Activated CD4-positive, alpha-beta T cell treated with anti-CD3 and anti-CD28 coated beads, Interleukin-2, Interleukin-4, amounts not matched to agents 100 ng/mL and 50 ng/mL, durations not matched to agents 16 hours and 8 hours (primary cell): ENCODE data around the gene STX18.
"Not testable (repeated sequence)": the region's sequence is repeated elsewhere in the genome, so short reads cannot be mapped to it uniquely, and the experiment has no call there.

Source experiments
- DNase-seq: peaks from one replicate; pipeline ENCODE4 v3.0.0-alpha.2; 2020; ENCODE audit warnings: low spot score

Gene STX18

DNA sequence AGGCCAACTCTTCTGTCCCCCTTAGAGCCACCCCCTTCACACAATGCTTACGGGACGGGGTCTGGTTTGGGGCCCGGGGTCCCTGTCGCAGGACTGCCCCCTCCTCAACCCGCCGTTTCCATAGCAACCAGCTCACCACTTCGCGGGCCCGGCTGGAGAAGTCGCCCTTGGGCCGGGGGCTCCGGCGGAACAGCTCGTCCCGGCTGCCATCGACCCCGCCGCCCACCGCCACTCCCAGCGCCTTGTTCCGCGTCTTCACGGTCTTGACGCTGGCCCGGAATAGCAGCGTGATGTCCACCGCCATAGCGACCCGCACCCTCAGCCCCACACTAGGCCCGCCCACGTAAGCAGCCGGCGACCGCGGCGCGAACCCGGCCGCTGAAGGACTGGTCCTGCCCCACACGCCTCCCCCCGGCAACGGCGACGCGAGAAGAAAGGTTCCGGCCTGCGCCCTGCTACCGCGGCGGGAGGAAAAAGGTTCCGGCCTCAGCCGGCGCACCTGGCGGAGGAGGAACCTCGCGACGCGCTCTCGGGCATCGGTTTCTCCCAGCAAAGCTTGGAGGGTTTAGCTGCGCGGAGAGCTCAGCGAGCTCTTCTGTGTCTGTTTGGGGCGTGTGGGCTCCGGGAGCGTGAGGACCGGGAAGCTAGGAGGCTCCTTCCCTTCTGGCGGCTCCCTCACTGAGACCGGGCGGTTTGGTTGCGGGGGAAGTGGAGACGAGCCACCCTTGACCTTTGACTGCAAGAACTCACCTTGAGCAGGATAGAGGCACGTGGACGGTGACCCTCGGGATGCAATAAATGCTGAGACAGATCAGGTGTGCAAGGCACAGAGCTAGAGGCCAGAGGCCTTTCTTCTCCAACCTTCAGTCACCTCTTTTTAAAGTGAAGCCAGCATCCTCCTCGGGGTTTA, at the start of gene STX18:
TSS of gene STX18 (minus strand) at position 388 of the 910 bp plus-strand sequence. CDS start at position 304, 84 bp downstream.
- DNase-seq, result peak; percentile 87

GRCh38 chr4:4591071-4591470, 49.2 kb upstream of the STX18 start:
- DNase-seq, result no peak

- DNase-seq, result no peak
These were observed 48.7 kb upstream of the STX18 start for GRCh38 chr4:4590546-4590945.

GRCh38 chr4:4585012-4585670, 43.3 kb upstream of the STX18 start:
- DNase-seq, result no peak

- no peak for DNase-seq
These were observed 41.8 kb upstream of the STX18 start for GRCh38 chr4:4583606-4584005.

DNA sequence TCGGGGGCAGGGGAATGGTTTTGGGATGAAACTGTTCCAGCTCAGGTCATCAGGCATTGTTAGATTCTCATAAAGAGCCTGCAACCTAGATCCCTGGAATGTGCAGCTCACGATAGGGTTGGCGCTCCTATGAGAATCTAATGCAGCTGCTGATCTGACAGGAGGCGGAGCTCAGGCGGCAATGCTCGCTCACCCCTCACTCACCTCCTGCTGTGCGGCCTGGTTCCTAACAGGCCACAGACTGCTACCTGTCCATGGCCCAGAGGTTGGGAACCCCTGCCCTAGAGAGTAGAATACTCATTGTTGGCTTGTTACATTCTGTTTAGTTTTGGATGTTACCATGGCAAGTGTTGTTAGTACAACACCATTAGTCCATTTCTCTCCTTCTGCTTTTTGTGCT, 40.8 kb upstream of the STX18 start:
- no peak for DNase-seq

- DNase-seq, result no peak
These were observed 38.6 kb upstream of the STX18 start for GRCh38 chr4:4580494-4580893.

- DNase-seq, result no peak
These were observed 37.1 kb upstream of the STX18 start for GRCh38 chr4:4578981-4579380.

- no peak for DNase-seq
These were observed 35.6 kb upstream of the STX18 start for GRCh38 chr4:4577359-4577875.

DNA sequence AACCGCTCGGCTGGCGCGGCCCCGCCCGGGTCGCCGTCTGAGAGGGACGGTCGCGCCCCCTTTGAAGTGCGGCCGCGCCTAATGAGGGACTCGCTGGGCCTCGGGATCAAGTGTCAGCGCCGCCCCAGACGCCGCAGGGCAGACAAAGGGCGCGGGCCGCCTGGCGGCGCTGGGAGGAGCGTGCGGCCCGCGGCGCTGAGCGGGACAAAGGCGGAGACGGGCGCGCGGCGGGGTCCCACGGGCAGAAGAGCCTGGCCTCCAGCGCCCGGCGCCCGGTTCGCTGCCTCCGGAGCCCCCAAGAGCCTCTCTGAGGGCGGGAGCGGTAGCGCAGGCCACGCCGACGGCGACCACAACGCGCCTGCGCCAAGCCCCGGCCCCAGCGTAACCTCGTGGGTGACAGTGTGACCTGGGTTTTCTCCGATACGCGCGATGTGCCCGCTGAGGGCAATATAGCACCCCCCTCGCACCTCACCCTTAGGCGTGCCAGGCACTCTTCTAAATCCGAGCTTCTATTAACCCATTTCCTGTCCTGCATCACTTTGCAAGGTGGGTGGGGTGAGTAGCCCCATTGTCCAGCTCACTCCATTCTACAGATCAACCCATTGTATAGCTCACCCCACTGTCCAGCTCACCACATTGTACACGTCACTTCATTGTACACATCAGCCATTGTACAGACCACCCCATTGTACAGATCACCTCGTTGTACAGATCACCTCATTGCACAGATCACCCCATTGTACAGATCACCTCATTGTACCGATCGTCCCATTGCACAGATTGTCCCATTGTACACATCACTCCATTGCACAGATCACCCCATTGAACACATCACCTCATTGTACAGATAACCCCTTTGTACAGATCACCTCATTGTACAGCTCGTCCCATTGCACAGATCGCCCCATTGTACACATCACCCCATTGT, 33.7 kb upstream of the STX18 start:
- DNase-seq, result peak; percentile 54

- DNase-seq, result peak; percentile 28
These were observed 32.9 kb upstream of the STX18 start for GRCh38 chr4:4574792-4575191.

DNA sequence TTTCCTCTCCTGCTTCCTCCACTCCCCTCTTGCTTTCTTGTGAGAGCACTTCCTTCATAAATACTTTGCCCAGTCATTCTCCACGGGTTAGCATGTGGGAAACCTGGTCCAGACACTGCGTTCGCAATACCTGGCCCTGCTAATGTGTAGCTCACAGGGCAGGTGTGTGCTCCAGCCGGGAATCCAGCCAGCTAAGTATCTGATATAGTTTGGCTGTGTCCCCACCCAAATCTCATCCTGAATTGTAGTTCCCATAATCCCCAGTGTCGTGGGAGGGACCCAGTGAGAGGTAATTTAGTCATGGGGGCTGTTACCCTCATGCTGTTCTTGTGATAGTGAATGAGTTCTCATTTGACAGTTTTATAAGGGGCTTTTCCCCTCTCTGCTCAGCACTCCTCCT, 32.2 kb upstream of the STX18 start:
- DNase-seq, result no peak

DNA sequence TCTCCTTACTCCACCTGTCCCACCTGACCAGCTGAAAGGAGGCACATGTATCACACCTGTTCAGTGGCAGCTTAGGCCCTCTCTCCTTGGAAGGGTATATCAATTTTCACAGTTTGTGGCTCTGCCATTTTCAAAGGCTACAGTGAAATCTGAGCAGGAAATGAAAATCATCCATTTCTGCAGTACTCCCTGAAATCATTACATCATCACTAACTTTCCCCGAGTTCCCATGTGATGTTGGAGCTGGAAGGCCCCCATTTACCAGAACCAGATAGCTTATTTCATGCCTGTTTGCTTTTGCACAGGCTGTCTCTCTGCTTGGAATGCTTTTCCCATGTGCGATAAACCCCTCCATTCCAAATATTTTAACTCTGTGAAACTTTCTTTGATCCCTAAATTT, 31.0 kb upstream of the STX18 start:
- DNase-seq, result no peak

- DNase-seq, result not testable (repeated sequence)
These were observed 28.0 kb upstream of the STX18 start for GRCh38 chr4:4569861-4570260.

- no peak for DNase-seq
These were observed 27.1 kb upstream of the STX18 start for GRCh38 chr4:4568806-4569427.

DNA sequence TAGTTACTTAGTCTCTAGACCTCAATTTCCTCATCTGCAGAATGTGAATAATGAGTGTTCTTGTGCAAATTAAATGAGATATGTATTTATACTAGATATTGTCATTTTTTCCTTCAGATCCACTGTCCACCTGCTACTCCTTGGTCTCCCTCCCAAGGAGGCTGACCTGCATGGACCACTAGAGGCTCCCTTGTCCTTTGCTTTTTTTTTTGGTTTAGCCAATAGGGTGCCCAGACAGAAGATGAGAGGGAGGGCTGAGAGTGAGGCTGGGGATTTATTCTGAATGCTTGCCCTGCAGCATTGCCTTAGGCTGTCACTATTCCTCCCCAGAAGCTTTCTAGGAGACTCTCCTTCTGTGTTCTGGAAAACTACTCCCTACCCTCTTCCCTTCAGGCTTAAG, 24.5 kb upstream of the STX18 start:
- not testable (repeated sequence) for DNase-seq

DNA sequence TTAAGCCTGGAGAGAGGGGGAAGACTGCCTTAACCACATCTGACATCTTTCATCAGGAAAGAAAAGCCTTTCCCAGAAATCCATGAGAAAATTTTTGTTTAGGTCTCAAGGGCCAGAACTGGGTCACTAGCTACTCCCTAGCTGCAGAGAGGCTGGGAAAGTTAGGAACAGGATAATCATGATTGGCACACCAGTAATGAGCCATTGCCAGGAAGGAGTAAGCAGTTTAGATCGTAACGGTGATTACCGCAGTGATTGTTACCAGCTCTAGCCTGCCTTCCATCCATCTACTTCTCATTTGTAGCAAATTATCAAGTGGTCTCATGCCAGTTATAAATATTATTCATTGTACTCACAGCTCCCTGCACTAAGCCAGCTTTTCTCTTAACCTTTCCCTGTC, 22.7 kb upstream of the STX18 start:
- no peak for DNase-seq

- no peak for DNase-seq
These were observed 18.8 kb upstream of the STX18 start for GRCh38 chr4:4560642-4561041.

- no peak for DNase-seq
These were observed 18.3 kb upstream of the STX18 start for GRCh38 chr4:4560136-4560535.

- peak; percentile 34 for DNase-seq
These were observed 17.7 kb upstream of the STX18 start for GRCh38 chr4:4559596-4559995.

DNA sequence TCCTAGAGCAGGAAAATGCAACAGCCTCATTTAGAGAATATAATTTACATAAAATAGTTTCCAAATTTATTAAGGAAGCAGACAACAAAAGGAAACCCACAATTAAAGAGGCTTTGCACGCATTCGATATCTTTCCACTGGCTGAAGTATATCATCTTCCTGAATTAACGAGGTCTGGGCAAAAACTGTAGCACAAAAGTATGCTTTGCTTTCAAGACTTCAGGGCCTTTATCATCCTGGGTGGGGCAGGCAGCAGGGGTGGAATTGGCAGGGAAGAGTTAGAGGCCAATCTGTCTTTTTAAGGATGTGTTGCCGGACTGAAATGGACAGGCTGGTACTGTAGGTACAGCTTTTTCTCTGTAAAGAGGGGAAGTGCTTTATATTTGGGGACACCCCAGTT, 17.0 kb upstream of the STX18 start:
- DNase-seq, result no peak

DNA sequence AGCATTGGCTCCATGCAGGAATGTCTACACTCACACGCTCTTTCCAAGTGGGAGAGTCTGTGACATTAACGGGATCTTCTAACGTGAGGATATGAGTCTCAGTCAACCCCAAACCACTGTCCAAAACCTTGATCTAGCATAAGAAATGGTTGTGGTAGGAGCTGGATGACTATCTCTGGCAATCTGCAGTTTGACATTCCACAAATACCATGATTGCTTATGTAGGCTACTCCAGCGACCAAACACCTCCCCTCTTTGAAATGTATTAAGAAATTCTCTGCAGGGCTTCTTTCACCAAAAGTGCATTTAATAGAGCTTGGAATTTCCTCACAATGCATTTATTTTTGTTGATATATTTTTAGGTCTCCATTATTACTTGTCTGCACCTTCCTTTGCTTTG, 14.1 kb upstream of the STX18 start:
- DNase-seq, result no peak
